Skin of body (tissue), 2 donors: ENCODE measurements around the gene FGFR3. TPM values are rescaled to one million over a fixed set of nuclear protein-coding genes. Genes with fewer than 3 reads are reported as not detected.
"Not testable (repeated sequence)": the region's sequence is repeated elsewhere in the genome, so short reads cannot be mapped to it uniquely, and the experiment has no call there.

Source experiments
- DNase-seq: peaks from one replicate; lab custom pipeline; 2025; lab: John Stamatoyannopoulos, UW
- total RNA-seq: library from RNA; depleted of rRNA; stranded (reverse); fragments of >200 nt; gene quantifications from one replicate; pipeline ENCODE4 v1.2.3, GENCODE V29; 2014

Gene FGFR3
- total RNA-seq, 1 donor from 2014 or later, result 30.4 TPM

DNA sequence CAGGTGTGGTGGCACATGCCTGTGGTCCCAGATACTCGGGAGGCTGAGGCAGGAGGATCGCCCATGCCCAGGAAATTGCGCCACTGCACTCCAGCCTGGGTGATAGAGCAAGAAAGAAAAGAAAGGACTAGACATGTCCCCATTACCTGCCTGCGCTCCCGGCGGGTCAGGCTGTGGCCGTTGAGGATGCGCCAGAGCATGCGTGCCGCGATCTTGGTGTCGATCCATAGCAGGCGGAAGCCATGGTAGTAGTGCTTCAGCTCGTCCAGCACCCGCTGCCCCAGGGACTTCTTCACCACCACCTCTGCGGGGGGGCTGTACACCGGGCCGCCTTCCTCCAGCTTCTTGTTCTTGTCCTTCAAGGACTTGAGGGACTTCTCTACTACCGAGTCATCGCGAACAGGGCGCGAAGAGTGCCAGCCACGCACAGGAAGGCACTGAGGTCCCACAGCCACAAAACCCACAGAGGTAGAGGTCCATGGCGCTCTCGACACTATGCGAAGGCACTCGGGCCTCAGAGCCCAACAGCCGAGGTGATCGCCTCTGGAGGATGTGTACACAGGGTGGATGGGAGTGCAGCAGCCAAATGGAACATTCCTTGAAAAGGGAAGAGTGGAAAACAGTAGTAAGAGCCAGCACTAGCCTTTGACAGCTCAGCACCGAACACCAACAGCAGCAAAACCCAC, 48.3 kb downstream of the FGFR3 start:
- no peak for DNase-seq

- no peak for DNase-seq
Measured at GRCh38 chr4:1841887-1842210, 48.8 kb downstream of the FGFR3 start.

- no peak for DNase-seq
Measured at GRCh38 chr4:1842339-1842895, 49.3 kb downstream of the FGFR3 start.

DNA sequence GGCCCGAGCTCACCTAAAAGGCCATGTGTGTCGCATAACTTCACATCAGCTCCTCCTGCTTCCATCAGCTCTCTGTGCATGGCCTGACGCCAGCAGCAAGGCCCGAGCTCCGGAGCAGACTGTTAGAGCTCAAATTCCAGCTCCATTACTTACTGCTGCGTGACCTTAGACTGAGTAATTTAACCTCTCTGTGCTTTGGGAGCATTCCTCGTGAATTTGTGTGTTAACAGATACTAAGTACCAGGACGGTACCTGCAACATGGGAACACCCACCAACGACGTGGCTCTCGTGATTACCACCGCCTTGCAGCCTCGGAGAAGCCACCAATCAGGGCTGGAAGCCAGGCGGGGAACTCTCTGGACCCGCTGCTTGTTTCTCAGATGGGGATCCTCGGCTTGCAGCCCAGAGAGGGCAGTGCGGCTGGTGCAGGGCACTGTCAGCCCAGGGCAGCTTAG, 49.9 kb downstream of the FGFR3 start:
- no peak for DNase-seq

GRCh38 chr4:1843852-1844251, 50.8 kb downstream of the FGFR3 start:
- no peak for DNase-seq

GRCh38 chr4:1844618-1845017, 51.5 kb downstream of the FGFR3 start:
- DNase-seq, result not testable (repeated sequence)

- DNase-seq, result no peak
Measured at GRCh38 chr4:1846580-1846979, 53.5 kb downstream of the FGFR3 start.

- no peak for DNase-seq
Measured at GRCh38 chr4:1850276-1850675, 57.2 kb downstream of the FGFR3 start.

DNA sequence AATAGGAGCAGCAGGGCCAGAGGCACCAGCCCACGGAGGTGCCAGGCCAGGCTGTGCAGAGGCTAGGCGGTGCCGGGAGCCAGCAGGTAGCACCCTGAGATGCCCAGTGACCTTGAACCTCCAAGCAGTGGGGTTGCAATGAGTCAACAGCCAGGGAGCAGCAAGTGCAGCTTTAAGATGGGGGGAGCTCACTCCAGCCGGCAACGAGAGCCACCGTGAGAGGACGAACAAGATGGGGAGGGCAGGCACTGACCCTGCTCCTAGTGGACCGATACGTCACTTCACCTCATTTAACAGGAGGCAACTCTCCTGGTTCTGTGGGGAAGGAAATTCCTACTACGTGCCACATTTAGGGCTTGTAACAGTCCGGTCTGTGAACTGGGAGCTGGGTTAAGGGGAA, 58.1 kb downstream of the FGFR3 start:
- DNase-seq, result no peak

DNA sequence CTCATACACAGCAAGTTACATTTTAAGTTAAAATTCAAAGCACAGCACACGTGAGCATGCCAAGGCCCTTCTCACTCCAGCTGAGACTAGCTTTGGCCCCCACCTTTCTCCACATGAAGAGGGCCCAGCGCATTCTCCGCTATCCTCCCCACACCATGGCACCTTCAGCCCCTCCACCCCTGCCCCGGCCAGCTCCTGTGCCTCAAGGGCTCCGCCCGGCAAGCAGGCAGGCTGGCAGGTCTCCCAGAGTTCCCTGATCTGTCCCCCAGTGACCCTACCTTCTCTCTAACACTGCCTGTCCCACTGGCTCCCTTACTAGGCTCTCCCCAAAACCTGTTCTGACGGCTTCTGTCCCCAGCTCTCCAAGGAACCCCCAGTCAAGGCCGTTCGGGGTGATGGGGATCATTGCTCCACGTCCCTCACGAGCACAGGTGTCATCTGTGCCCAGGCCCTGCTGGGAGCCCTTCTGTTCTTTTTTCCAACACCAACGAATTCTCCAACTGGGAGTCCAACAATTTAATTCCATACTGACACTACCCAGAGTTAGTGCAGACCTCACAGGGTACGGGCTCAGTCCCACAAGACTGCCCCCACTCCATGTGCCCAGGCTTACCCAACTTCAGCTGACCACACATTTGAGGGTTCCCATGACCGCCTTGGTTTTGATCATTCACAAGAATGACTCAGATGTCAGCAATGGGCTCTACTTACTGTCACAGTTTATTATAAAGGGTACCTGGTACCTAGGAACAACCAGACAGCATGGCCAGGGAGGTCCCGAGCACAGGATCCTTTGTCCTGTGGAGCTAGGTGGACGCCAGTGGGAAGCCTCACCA, 58.7 kb downstream of the FGFR3 start:
- no peak for DNase-seq

GRCh38 chr4:1852904-1853623, 60.0 kb downstream of the FGFR3 start:
- no peak for DNase-seq

- no peak for DNase-seq
Measured at GRCh38 chr4:1854752-1855151, 61.7 kb downstream of the FGFR3 start.

- no peak for DNase-seq
Measured at GRCh38 chr4:1855333-1856070, 62.4 kb downstream of the FGFR3 start.

DNA sequence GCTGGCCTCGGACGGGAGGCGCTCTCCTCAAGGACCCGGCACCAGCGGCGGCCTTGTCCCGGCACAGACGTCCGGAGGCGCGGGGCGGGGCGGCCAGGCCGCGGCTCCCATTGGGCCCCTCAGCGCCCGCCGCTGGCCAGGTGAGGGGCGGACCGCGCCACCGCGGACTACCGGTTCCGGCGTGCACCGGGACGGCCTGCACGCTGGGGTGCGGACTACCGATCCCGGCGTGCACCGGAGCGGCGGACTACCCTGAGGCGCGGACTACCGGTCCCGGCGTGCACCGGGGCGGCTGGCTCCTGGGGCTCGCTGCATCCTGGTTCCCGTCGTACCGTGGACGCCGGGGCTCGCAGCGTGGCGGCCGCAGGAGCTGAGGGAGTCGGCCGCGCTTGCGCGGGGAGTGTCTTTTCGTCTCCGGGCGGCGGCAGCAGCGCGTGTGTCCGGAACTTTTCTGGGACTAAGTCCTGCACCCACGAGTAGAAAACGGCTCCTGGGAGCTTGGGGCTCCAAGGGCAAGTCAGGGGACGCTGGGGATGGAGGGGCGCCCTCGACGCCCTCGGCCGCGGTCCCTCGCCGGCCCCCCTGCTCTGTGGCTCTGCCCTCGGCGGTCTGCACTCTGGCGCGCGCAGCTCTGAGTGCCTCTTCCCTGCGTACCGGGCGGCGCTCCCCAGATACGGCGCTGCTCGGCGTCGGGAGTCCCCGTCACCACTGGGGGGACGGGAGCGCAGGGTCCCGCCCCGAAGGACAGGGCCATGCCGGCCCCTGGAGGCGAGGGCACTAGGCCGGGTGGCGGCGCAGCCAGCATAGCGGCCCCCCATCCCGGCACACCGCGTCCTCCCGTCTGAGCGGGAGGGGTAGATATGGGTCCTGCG, 63.2 kb downstream of the FGFR3 start, which contains the start of gene LETM1:
LETM1 (minus strand) TSS at position 86 of the 872 bp plus-strand sequence. CDS start 206 bp downstream, outside the sequence.
- peak; percentile 89 for DNase-seq

GRCh38 chr4:1856943-1857699, 64.0 kb downstream of the FGFR3 start:
- no peak for DNase-seq

GRCh38 chr4:1857931-1858330, 64.8 kb downstream of the FGFR3 start:
- DNase-seq, result no peak
